GM12873 (cell line): ENCODE results near the gene ARL2BP.

Experiments
- CTCF ChIP-seq: IDR thresholded peaks from 2 replicates; pipeline ENCODE4 v1.5.1; 2012; ENCODE audit warnings: low read depth, mild to moderate bottlenecking, moderate library complexity, low read length, control low read depth; ENCODE audit not compliant: insufficient read depth; ENCODE audit errors: missing control alignments

ARL2BP gene

GRCh38 chr16:57277586-57277985 lies 32.5 kb downstream of the ARL2BP start:
- TF ChIP-seq CTCF: no peak

- no peak for TF ChIP-seq CTCF
These were observed 33.4 kb downstream of the ARL2BP start for GRCh38 chr16:57278494-57278893.

GRCh38 chr16:57279780-57280638 lies 35.0 kb downstream of the ARL2BP start:
- TF ChIP-seq CTCF: no peak

GRCh38 chr16:57281791-57282190 lies 36.7 kb downstream of the ARL2BP start:
- no peak for TF ChIP-seq CTCF

- TF ChIP-seq CTCF: no peak
These were observed 37.6 kb downstream of the ARL2BP start for GRCh38 chr16:57282510-57283213.

- TF ChIP-seq CTCF: no peak
These were observed 38.3 kb downstream of the ARL2BP start for GRCh38 chr16:57283214-57283958.

DNA sequence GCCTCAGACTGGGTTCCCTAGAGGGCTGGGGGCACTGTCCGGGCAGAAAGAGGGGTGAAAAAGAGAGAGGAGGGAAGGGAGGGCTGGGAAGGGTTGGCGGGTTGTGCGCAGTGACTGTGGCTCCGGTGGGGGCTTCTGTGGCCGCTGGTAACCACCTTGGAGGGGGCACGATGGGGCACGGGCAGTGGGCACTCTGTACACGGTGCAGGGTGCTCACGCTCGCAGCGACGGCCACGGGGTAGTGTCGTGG lies 38.8 kb downstream of the ARL2BP start:
- no peak for TF ChIP-seq CTCF
